Measurements from ENCODE around the gene STRN.

DNA sequence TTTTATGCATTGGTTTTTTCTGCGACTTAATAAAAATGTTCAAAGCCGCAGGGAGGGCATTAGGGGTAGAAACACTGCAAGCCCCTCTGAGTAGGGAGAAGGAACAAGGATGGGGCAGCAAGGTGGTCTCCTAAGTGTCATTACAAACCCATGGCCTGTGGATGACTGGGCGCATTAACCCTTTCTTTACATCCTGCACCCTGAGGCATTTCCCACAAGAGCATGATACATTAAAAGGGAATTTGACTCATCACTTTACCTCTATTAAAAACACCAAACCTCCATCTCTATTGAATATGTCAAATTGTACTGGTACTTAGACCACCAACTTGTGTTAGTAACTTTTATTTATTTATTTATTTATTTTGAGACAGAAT is 157.3 kb downstream of the STRN start:
- TF ChIP-seq ZNF384 (IDR thresholded peaks at IDR 0.05; ENCODE audit: low read depth, low read length) (no peak), KAT2B (IDR thresholded peaks at IDR 0.05; ENCODE audit: low read depth, low read length) (no peak), ZFP36 (IDR thresholded peaks at IDR 0.05; ENCODE audit: low read depth, low read length, partially characterized antibody) (no peak), SNRNP70 (optimal IDR thresholded peaks at IDR 0.05; ENCODE audit: low read depth, low read length) (no peak), TEAD4 (IDR thresholded peaks at IDR 0.05; ENCODE audit: low read length) (no peak), TEAD4 (CRISPR knock-in tag; IDR thresholded peaks at IDR 0.05; ENCODE audit: borderline replicate concordance) (no peak)
- TF ChIP-seq, protein P1, sequence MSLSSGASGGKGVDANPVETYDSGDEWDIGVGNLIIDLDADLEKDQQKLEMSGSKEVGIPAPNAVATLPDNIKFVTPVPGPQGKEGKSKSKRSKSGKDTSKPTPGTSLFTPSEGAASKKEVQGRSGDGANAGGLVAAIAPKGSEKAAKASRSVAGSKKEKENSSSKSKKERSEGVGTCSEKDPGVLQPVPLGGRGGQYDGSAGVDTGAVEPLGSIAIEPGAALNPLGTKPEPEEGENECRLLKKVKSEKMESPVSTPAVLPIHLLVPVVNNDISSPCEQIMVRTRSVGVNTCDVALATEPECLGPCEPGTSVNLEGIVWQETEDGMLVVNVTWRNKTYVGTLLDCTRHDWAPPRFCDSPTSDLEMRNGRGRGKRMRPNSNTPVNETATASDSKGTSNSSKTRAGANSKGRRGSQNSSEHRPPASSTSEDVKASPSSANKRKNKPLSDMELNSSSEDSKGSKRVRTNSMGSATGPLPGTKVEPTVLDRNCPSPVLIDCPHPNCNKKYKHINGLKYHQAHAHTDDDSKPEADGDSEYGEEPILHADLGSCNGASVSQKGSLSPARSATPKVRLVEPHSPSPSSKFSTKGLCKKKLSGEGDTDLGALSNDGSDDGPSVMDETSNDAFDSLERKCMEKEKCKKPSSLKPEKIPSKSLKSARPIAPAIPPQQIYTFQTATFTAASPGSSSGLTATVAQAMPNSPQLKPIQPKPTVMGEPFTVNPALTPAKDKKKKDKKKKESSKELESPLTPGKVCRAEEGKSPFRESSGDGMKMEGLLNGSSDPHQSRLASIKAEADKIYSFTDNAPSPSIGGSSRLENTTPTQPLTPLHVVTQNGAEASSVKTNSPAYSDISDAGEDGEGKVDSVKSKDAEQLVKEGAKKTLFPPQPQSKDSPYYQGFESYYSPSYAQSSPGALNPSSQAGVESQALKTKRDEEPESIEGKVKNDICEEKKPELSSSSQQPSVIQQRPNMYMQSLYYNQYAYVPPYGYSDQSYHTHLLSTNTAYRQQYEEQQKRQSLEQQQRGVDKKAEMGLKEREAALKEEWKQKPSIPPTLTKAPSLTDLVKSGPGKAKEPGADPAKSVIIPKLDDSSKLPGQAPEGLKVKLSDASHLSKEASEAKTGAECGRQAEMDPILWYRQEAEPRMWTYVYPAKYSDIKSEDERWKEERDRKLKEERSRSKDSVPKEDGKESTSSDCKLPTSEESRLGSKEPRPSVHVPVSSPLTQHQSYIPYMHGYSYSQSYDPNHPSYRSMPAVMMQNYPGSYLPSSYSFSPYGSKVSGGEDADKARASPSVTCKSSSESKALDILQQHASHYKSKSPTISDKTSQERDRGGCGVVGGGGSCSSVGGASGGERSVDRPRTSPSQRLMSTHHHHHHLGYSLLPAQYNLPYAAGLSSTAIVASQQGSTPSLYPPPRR (CRISPR knock-in tag; IDR thresholded peaks at IDR 0.05; ENCODE audit: borderline replicate concordance), result no peak
- TF ChIP-seq, protein P2, sequence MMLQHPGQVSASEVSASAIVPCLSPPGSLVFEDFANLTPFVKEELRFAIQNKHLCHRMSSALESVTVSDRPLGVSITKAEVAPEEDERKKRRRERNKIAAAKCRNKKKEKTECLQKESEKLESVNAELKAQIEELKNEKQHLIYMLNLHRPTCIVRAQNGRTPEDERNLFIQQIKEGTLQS (IDR thresholded peaks at IDR 0.05), result no peak
- TF ChIP-seq, protein P2 (CRISPR knock-in tag; conservative IDR thresholded peaks at IDR 0.05), result no peak

Data from K562 (cell line).